Hepatocyte (in vitro differentiated cells): ENCODE data around the gene SET. TPM values are rescaled to one million over a fixed set of nuclear protein-coding genes. Genes with fewer than 3 reads are reported as not detected.

ENCODE experiments used
- DNase-seq: peaks from one replicate; pipeline ENCODE4 v3.0.0-alpha.2; 2016; ENCODE audit warnings: low spot score
- H2AFZ ChIP-seq: fragments of 200-600 bp; sonication (generic); 2 replicates; pipeline ENCODE4 v1.6.0; 2016; ENCODE audit warnings: antibody characterized with exemption, mild to moderate bottlenecking
- H3K27ac ChIP-seq: fragments of 200-600 bp; sonication (generic); 2 replicates; pipeline ENCODE4 v1.5.1; 2016; ENCODE audit warnings: mild to moderate bottlenecking
- H3K27me3 ChIP-seq: fragments of 200-600 bp; sonication (generic); 2 replicates; pipeline ENCODE4 v1.6.1; 2016
- H3K36me3 ChIP-seq: fragments of 200-600 bp; sonication (generic); replicated peaks from 2 replicates; pipeline ENCODE4 v1.5.1; 2016; ENCODE audit warnings: low read depth; ENCODE audit not compliant: insufficient read depth
- H3K4me1 ChIP-seq: fragments of 200-600 bp; sonication (generic); 2 replicates; pipeline ENCODE4 v1.5.1; 2016; ENCODE audit warnings: mild to moderate bottlenecking, moderate library complexity; ENCODE audit not compliant: insufficient read depth
- H3K4me2 ChIP-seq: fragments of 200-600 bp; sonication (generic); 2 replicates; pipeline ENCODE4 v1.6.0; 2016
- H3K4me3 ChIP-seq: fragments of 200-600 bp; sonication (generic); 2 replicates; pipeline ENCODE4 v1.5.1; 2016; ENCODE audit warnings: mild to moderate bottlenecking
- H3K79me2 ChIP-seq: fragments of 200-600 bp; sonication (generic); 2 replicates; pipeline ENCODE4 v1.6.0; 2017; ENCODE audit warnings: mild to moderate bottlenecking
- H3K9me2 ChIP-seq: fragments of 200-600 bp; sonication (generic); replicated peaks from 2 replicates; pipeline ENCODE4 v1.6.0; 2017; ENCODE audit warnings: mild to moderate bottlenecking; ENCODE audit not compliant: insufficient read depth
- H3K9me3 ChIP-seq: fragments of 200-600 bp; sonication (generic); 2 replicates; pipeline ENCODE4 v1.5.1; 2016; ENCODE audit warnings: low read depth, mild to moderate bottlenecking
- H4K20me1 ChIP-seq: fragments of 200-600 bp; sonication (generic); 2 replicates; pipeline ENCODE4 v1.6.0; 2016; ENCODE audit warnings: mild to moderate bottlenecking; ENCODE audit not compliant: insufficient read depth, poor library complexity, severe bottlenecking
- CTCF ChIP-seq: fragments of 200-600 bp; sonication (generic); IDR thresholded peaks from 2 replicates; pipeline ENCODE4 v1.5.1; 2016; ENCODE audit warnings: antibody characterized with exemption, mild to moderate bottlenecking; ENCODE audit not compliant: poor library complexity
- EZH2 ChIP-seq: fragments of 200-600 bp; sonication (generic); IDR thresholded peaks from 2 replicates; pipeline ENCODE4 v1.6.1; 2016; ENCODE audit warnings: antibody characterized with exemption, mild to moderate bottlenecking, borderline replicate concordance
- EZH2phosphoT487 ChIP-seq: fragments of 200-600 bp; sonication (generic); IDR thresholded peaks from one replicate; pipeline ENCODE4 v1.6.1; 2018; ENCODE audit warnings: antibody characterized with exemption, mild to moderate bottlenecking, low read depth, moderate library complexity; ENCODE audit not compliant: unreplicated experiment, severe bottlenecking
- WGBS: methylation state at CpG from one replicate; pipeline ENCODE4 v1.1.6; 2016; ENCODE audit warnings: low lambda C conversion rate; ENCODE audit errors: missing lambda C conversion rate; 5-methylcytosine and 5-hydroxymethylcytosine counted together
- polyA plus RNA-seq: library from polyadenylated mRNA; unstranded; fragments of >200 nt; fragmentation: Nextera tagmentation; extraction: Ambion mirVana; gene quantifications from 2 replicates; pipeline ENCODE4 v1.2.1, GENCODE V29; 2016
- total RNA-seq: library from RNA; depleted of rRNA; stranded (reverse); fragments of >200 nt; gene quantifications from 2 replicates; pipeline ENCODE4 v1.2.3, GENCODE V29; 2014

The SET gene
- total and polyA plus RNA-seq, 2 experiments from 2014 or later, result 217 to 416 TPM

- no peak for DNase-seq
- Histone ChIP-seq H3K4me3 (no peak overlapping the region), H3K79me2 (no peaks in the 10 kb centered on the region), H3K9me2 (no peaks in the 10 kb centered on the region), H4K20me1 (no peaks in the 10 kb centered on the region), H3K36me3 (no peaks in the 10 kb centered on the region), H3K27ac (no peak overlapping the region), H3K4me2 (no peak overlapping the region), H3K27me3 (no peaks in the 10 kb centered on the region), H2AFZ (no peak overlapping the region), H3K9me3 (no peaks in the 10 kb centered on the region), H3K4me1 (no peaks in the 10 kb centered on the region)
- TF ChIP-seq EZH2phosphoT487, result no peak
- TF ChIP-seq EZH2, result no peak
- TF ChIP-seq CTCF, result no peak
- WGBS, result 97% methylated on average over 4 of the region's 4 CpGs
Observed at GRCh38 chr9:128675382-128675781, 13.6 kb upstream of the SET start.

GRCh38 chr9:128677794-128678193 is 11.2 kb upstream of the SET start:
- H3K27me3 ChIP-seq, result no peaks in the 10 kb centered on the region
- WGBS, result 82% methylated on average over 10 of the region's 10 CpGs
- no peaks in the 10 kb centered on the region for H3K4me1 ChIP-seq
- H3K27ac ChIP-seq, result no peak overlapping the region
- no peaks in the 10 kb centered on the region for H3K9me3 ChIP-seq
- no peak overlapping the region for H3K4me2 ChIP-seq
- TF ChIP-seq EZH2 (no peak), CTCF (no peak), EZH2phosphoT487 (no peak)
- no peaks in the 10 kb centered on the region for H3K9me2 ChIP-seq
- H2AFZ ChIP-seq, result no peak overlapping the region
- peaks cover 8% of the 10 kb centered on the region for H3K79me2 ChIP-seq
- DNase-seq, result no peak
- no peaks in the 10 kb centered on the region for H3K36me3 ChIP-seq
- H4K20me1 ChIP-seq, result no peaks in the 10 kb centered on the region
- H3K4me3 ChIP-seq, result no peak overlapping the region

GRCh38 chr9:128683340-128684064 is 5.5 kb upstream of the SET start:
- Histone ChIP-seq H3K9me2 (no peaks in the 10 kb centered on the region), H3K27ac (peak overlapping the region; percentile 99), H3K4me3 (peak overlapping the region; percentile 77), H3K4me2 (peak overlapping the region; percentile 98), H3K9me3 (no peaks in the 10 kb centered on the region), H3K79me2 (peaks cover 45% of the 10 kb centered on the region), H3K4me1 (peaks cover 33% of the 10 kb centered on the region), H2AFZ (peak overlapping the region; percentile 29), H3K27me3 (no peaks in the 10 kb centered on the region), H4K20me1 (no peaks in the 10 kb centered on the region), H3K36me3 (no peaks in the 10 kb centered on the region)
- 5% methylated on average over 21 of the region's 21 CpGs for WGBS
- TF ChIP-seq EZH2, result no peak
- TF ChIP-seq CTCF, result no peak
- no peak for TF ChIP-seq EZH2phosphoT487
- DNase-seq, result peak; percentile 81
